ENCODE results near the gene FAIM2. TPM values are rescaled to one million over a fixed set of nuclear protein-coding genes. Genes with fewer than 3 reads are reported as not detected.

Gene FAIM2
- polyA plus RNA-seq, 1 donor from 2014 or later, result 5.3 TPM

DNA sequence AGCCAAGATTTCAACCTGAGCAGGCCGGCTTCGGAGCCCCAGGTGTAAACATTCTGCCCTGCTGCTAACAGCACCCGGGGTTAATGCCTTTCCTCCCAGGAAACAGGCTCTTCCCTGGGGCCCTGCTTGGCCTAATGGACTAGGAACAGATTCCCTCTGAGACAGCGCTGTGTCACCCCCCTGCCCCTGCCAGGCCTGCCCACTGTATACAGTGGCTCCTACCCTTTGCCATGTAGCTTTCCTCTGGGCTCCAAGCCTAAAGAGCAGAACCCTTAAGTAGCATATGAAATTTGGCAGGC, 32.5 kb downstream of the FAIM2 start:
- Histone ChIP-seq H3K27me3 (ENCODE audit: insufficient read depth, low read depth, low read length) (no peaks in the 10 kb centered on the region), H2AFZ (ENCODE audit: low read depth, low read length) (no peak overlapping the region), H3K9me2 (ENCODE audit: insufficient read depth, low read length) (no peaks in the 10 kb centered on the region), H3K9ac (ENCODE audit: low read length) (no peak overlapping the region), H3K36me3 (ENCODE audit: insufficient read depth, low read length) (no peaks in the 10 kb centered on the region), H3K79me2 (replicated peaks; ENCODE audit: insufficient read depth, low read length) (no peaks in the 10 kb centered on the region), H3K4me3 (ENCODE audit: low read length) (no peak overlapping the region), H3F3A (ENCODE audit: insufficient read depth, low read length, poor library complexity, severe bottlenecking) (no peaks in the 10 kb centered on the region), H4K20me1 (ENCODE audit: insufficient read depth) (no peaks in the 10 kb centered on the region), H3K9me3 (ENCODE audit: low read length) (no peaks in the 10 kb centered on the region), H3K4me2 (ENCODE audit: low read length) (no peak overlapping the region), H3K27ac (ENCODE audit: low read length) (no peak overlapping the region)
- TF ChIP-seq SMC3 (conservative IDR thresholded peaks at IDR 0.05; ENCODE audit: poor library complexity) (no peak), REST (IDR thresholded peaks at IDR 0.05; ENCODE audit: borderline replicate concordance) (no peak), POLR2AphosphoS5 (IDR thresholded peaks at IDR 0.05) (no peak), CTCF (IDR thresholded peaks at IDR 0.05; ENCODE audit: poor library complexity, severe bottlenecking) (no peak), EP300 (conservative IDR thresholded peaks at IDR 0.05; ENCODE audit: poor library complexity, severe bottlenecking) (no peak), TAF1 (IDR thresholded peaks at IDR 0.05; ENCODE audit: low read depth) (no peak), EZH2 (IDR thresholded peaks at IDR 0.05; ENCODE audit: borderline replicate concordance, insufficient read depth, low read length, poor library complexity, severe bottlenecking) (no peak), RAD21 (conservative IDR thresholded peaks at IDR 0.05) (no peak), MXI1 (conservative IDR thresholded peaks at IDR 0.05; ENCODE audit: poor library complexity, severe bottlenecking) (no peak)

DNA sequence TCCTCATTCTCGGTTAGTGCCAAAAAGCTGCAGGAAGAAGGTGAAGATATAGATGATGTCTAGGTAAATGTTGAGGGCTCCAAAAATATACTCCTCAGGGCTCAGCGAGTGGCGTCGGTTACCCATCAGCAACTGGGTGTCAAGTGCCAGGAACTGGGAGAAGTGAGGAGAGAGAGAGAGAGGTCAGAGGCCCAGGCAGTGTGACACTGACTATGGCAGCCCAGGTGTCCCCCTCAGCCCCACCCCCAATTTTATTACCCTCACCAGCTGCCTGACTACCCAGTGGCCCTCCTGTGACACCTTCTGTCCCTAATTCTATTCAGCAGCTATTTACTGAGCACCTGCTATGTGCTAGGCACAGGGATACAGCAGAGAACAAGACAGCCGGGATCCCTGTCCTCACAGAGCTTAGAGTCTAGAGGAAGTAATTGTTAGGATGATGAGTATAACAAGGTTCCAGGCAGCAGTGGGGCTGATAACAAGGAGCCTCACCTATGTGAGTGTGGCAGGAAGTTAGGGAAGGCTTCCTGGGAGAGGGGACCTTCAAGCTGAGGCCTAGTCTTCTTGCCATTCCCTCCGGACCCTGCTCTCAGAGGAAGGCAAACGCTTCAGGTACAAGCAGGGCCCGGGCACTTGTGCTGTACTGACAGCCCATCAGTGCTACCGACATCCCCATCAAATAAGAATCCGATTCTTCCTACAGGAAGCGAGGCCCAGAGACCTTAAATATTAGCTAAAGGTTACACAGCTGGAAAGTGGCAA, 33.0 kb downstream of the FAIM2 start:
- no peak overlapping the region for H3K9ac ChIP-seq (ENCODE audit: low read length)
- no peaks in the 10 kb centered on the region for H4K20me1 ChIP-seq (ENCODE audit: insufficient read depth)
- H3K4me3 ChIP-seq (ENCODE audit: low read length), result no peak overlapping the region
- no peaks in the 10 kb centered on the region for H3K79me2 ChIP-seq (replicated peaks; ENCODE audit: insufficient read depth, low read length)
- no peaks in the 10 kb centered on the region for H3K9me3 ChIP-seq (ENCODE audit: low read length)
- H2AFZ ChIP-seq (ENCODE audit: low read depth, low read length), result no peak overlapping the region
- no peaks in the 10 kb centered on the region for H3K9me2 ChIP-seq (ENCODE audit: insufficient read depth, low read length)
- TF ChIP-seq TAF1 (IDR thresholded peaks at IDR 0.05; ENCODE audit: low read depth) (no peak), EZH2 (IDR thresholded peaks at IDR 0.05; ENCODE audit: borderline replicate concordance, insufficient read depth, low read length, poor library complexity, severe bottlenecking) (no peak), CTCF (IDR thresholded peaks at IDR 0.05; ENCODE audit: poor library complexity, severe bottlenecking) (no peak), SMC3 (conservative IDR thresholded peaks at IDR 0.05; ENCODE audit: poor library complexity) (no peak), MXI1 (conservative IDR thresholded peaks at IDR 0.05; ENCODE audit: poor library complexity, severe bottlenecking) (no peak), REST (IDR thresholded peaks at IDR 0.05; ENCODE audit: borderline replicate concordance) (no peak), POLR2AphosphoS5 (IDR thresholded peaks at IDR 0.05) (no peak), RAD21 (conservative IDR thresholded peaks at IDR 0.05) (no peak), EP300 (conservative IDR thresholded peaks at IDR 0.05; ENCODE audit: poor library complexity, severe bottlenecking) (no peak)
- H3K36me3 ChIP-seq (ENCODE audit: insufficient read depth, low read length), result no peaks in the 10 kb centered on the region
- H3K4me2 ChIP-seq (ENCODE audit: low read length), result no peak overlapping the region
- H3F3A ChIP-seq (ENCODE audit: insufficient read depth, low read length, poor library complexity, severe bottlenecking), result no peaks in the 10 kb centered on the region
- no peaks in the 10 kb centered on the region for H3K27me3 ChIP-seq (ENCODE audit: insufficient read depth, low read depth, low read length)
- no peak overlapping the region for H3K27ac ChIP-seq (ENCODE audit: low read length)

All from neural cell (in vitro differentiated cells).